Activated T-cell treated with anti-CD3 and anti-CD28 coated beads for 48 hours (primary cell): ENCODE results near the gene PRRX2.
"Not testable (repeated sequence)": the region's sequence is repeated elsewhere in the genome, so short reads cannot be mapped to it uniquely, and the experiment has no call there.

Experiments used
- DNase-seq: peaks from one replicate; pipeline ENCODE4 v3.0.0-alpha.2; 2020; ENCODE audit warnings: low read depth

Gene PRRX2

GRCh38 chr9:129665389-129665775 is at the start of gene PRRX2:
Gene PRRX2 (plus strand): TSS chr9:129665647. CDS start chr9:129665868, 221 bp downstream.
- DNase-seq, result peak; percentile 38

GRCh38 chr9:129617167-129617566 is 48.3 kb upstream of the PRRX2 start:
- DNase-seq, result no peak

GRCh38 chr9:129619787-129620668 is 45.4 kb upstream of the PRRX2 start:
- DNase-seq, result no peak

DNA sequence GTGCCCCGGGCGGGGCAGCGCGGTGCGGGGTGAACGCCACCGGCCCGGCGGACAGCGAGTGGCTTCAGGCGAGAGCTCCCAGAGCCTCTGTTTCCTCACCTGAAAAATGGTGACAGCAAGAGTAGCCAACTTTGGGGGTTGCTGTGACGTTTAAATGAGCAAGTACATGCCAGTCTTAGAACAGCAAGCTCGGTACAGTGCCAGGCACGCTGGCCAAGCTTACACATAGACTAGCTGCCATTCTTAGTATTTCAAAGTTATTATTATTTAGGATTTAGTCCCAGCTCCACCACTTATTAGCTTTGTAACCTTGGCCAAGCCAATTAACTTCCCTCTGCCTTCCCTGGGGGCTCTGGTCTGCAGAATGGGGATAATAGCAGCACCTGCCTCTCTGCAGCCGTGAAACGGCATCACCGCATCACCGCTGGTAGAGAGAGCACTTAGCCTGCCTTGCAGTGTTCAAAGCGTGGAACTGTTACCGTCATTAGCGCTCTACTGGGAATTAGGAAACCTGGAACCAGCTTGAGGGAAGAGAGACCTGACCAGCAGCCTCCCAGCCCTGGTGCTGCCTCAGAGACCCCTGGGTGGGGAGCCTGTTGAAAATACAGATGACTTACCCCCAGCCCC is 44.7 kb upstream of the PRRX2 start, which contains the start of gene C9orf50:
TSS of gene C9orf50 (minus strand) at position 433 of the 627 bp plus-strand sequence. CDS start 527 bp downstream, outside the sequence.
- no peak for DNase-seq

GRCh38 chr9:129623331-129623730 is 42.1 kb upstream of the PRRX2 start:
- DNase-seq, result no peak

GRCh38 chr9:129624168-129624759 is 41.2 kb upstream of the PRRX2 start:
- peak; percentile 69 for DNase-seq

- DNase-seq, result no peak
Measured at GRCh38 chr9:129624947-129625346, 40.5 kb upstream of the PRRX2 start.

DNA sequence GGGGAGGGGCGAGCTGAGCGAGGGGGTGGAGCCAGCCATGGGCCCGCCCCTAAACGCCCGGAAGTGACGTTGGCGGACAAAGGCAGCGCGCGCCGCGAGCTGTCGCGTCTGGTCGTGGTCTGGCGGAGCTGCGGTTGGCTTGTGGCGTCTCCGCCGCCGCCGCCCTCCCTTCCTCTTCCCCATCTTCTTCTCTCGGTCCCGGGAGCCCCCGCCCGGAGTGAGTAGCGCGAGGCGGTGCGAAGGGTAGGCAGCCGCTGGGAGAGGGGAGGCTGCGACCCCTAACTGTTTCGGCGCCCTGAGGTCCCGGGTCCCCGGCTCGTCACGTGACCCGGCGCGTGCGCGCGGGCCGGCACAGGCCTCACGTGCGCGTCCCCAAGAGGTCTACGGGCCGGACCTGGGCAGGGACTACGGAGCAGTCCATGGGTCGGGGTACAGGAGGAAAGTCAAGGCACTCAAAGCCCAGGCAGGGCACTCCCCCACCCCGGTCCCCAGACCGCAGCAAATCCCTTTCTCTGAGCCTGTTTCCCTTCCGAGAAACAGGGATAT is 39.3 kb upstream of the PRRX2 start, which contains the start of gene NTMT1:
TSS of gene NTMT1 (plus strand) at position 85 of the 546 bp plus-strand sequence. CDS start 6,541 bp downstream, outside the sequence.
- DNase-seq, result peak; percentile 90

GRCh38 chr9:129626625-129627284 is 38.7 kb upstream of the PRRX2 start:
- no peak for DNase-seq

- no peak for DNase-seq
Measured at GRCh38 chr9:129627556-129628440, 37.6 kb upstream of the PRRX2 start.

- no peak for DNase-seq
Measured at GRCh38 chr9:129628709-129629108, 36.7 kb upstream of the PRRX2 start.

DNA sequence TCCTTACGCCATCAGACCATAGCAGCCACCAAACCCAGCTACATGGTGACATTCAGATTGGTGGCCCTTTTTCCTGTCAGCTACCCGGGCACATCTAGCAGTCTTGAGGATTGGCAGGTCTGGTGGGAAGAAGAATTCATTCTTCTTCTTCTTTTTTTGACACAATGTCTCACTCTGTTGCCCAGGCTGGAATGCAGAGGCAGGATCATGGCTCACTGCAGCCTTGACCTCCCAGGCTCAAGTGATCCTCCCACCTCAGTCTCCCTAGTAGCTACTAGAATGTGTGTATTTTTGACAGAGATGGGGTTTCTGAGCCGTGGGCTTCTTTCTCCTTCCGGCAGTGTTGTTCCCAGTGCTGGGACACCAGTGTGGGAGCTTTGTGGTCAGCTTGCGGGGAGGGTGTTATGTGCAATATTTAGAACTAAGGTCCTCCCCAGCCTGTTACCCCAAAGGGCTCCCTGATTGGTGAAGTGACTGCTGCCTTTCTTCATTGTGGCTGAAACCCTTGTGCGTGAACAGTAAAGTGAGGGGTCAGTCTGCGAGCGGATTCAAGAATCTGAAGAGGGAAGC is 36.1 kb upstream of the PRRX2 start:
- no peak for DNase-seq

DNA sequence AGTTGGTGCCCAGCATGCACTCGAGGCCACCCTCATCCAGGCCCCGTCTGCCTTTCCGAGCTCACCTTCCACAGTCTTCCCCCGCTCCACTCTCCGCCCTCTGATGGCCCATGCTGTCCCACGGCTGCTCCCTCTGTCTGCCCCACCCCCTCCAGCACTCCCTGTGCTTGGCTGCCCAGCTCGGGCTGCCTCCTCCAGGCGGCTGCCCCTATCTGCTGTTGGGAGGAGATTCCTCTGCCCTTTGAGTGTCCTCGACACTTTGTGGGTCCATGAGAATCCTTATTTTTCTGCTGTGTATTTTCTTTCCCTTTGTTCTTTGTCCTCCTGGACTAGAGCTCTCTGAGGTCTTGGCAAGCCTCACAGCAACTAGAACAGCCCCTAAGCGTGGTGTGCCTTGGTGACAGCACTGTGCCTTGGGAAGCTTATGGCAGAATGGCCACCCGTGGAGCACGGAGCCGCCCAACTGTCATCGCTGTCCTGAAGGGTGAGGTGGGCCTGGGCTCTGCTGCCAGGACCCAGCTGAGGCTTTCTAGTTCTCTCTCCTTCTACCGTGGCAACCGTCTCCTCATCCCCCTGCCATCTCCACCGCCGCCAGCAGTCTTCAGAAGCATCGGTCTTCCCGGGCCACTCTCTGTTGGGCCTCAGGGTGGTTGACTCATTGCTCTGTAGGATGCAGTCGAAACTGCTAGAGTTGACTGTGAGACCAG is 34.3 kb upstream of the PRRX2 start:
- no peak for DNase-seq

GRCh38 chr9:129631674-129632129 is 33.7 kb upstream of the PRRX2 start:
- DNase-seq, result no peak

DNA sequence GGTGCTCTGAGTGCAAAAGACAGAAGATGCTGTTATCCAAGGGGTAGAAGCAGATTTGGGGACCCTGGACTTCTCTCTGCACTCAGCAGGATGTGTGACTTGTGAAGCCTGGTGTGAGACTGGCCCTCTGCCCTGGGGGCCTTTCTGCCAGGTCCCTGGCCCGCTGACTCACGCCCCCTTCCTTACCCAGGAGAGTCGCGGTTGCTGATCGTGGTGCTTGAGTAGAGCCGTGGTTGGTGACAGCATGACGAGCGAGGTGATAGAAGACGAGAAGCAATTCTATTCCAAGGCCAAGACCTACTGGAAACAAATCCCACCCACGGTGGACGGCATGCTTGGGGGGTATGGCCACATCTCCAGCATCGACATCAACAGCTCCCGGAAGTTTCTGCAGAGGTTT is 33.0 kb upstream of the PRRX2 start:
- DNase-seq, result no peak

GRCh38 chr9:129633207-129633606 is 32.2 kb upstream of the PRRX2 start:
- no peak for DNase-seq

GRCh38 chr9:129633848-129634247 is 31.6 kb upstream of the PRRX2 start:
- no peak for DNase-seq

- DNase-seq, result no peak
Measured at GRCh38 chr9:129635099-129636065, 30.1 kb upstream of the PRRX2 start.

- not testable (repeated sequence) for DNase-seq
Measured at GRCh38 chr9:129636343-129636742, 29.1 kb upstream of the PRRX2 start.
